HepG2 (cell line): ENCODE data around the gene CLIC1. TPM values are rescaled to one million over a fixed set of nuclear protein-coding genes. Genes with fewer than 3 reads are reported as not detected.

Experiments used
- BCL6 ChIP-seq: IDR thresholded peaks from 2 replicates; pipeline ENCODE4 v1.6.1; 2016; ENCODE audit warnings: missing genetic modification reagents, missing compliant biosample characterization
- CBX2 ChIP-seq, 2 experiments: fragments of 200-600 bp in 1 of 2; sonication (generic); formaldehyde crosslinking in 1 of 2; IDR thresholded peaks; 2 replicates each; pipeline versions ENCODE4 v1.7.0 to v1.8.1; 2018 to 2022; ENCODE audit warnings: low read depth in 2 of 2, low read length in 1 of 2, mild to moderate bottlenecking in 1 of 2, missing genetic modification reagents in 1 of 2
- FOXO1 ChIP-seq: sonication (generic); formaldehyde crosslinking; IDR thresholded peaks from 2 replicates; pipeline ENCODE4 v1.4.0; 2020; ENCODE audit warnings: missing genetic modification reagents
- FOXP1 ChIP-seq, 2 experiments: fragments of 450-650 bp in 1 of 2; IDR thresholded peaks; 2 replicates each; pipeline ENCODE4 v1.6.1; 2017 to 2018; ENCODE audit warnings: antibody characterized with exemption in 1 of 2
- MAFG ChIP-seq: sonication (generic); formaldehyde crosslinking; IDR thresholded peaks from 2 replicates; pipeline ENCODE4 v1.5.1; 2020; ENCODE audit warnings: mild to moderate bottlenecking, missing genetic modification reagents
- PAF1 ChIP-seq: IDR thresholded peaks from 2 replicates; pipeline ENCODE4 v1.6.1; 2016; ENCODE audit warnings: missing genetic modification reagents, missing compliant biosample characterization
- RARA ChIP-seq: IDR thresholded peaks from 2 replicates; pipeline ENCODE4 v1.6.1; 2016; ENCODE audit warnings: missing genetic modification reagents, missing compliant biosample characterization
- ZNF350 ChIP-seq: sonication (generic); formaldehyde crosslinking; IDR thresholded peaks from 2 replicates; pipeline ENCODE4 v1.4.0; 2020; ENCODE audit warnings: mild to moderate bottlenecking, low read depth, missing genetic modification reagents, borderline replicate concordance
- ZNF468 ChIP-seq: sonication (generic); formaldehyde crosslinking; IDR thresholded peaks from 2 replicates; pipeline ENCODE4 v1.8.0; 2022; ENCODE audit warnings: mild to moderate bottlenecking, moderate library complexity, missing genetic modification reagents
- ZNF562 ChIP-seq: sonication (generic); formaldehyde crosslinking; IDR thresholded peaks from 2 replicates; pipeline ENCODE4 v1.8.0; 2022; ENCODE audit warnings: missing genetic modification reagents, borderline replicate concordance
- ZSCAN12 ChIP-seq: sonication (generic); formaldehyde crosslinking; IDR thresholded peaks from 2 replicates; pipeline ENCODE4 v1.9.0; 2021; ENCODE audit warnings: mild to moderate bottlenecking, missing genetic modification reagents
- polyA plus RNA-seq, 8 experiments: library from polyadenylated mRNA; depleted of rRNA in 3 of 8; stranded (reverse) in 7 of 8; unstranded in 1 of 8; fragments of >200 nt; fragmentation: Illumina TruSeq in 4 of 8; extraction: Trizol in 4 of 8; gene quantifications; 2 replicates each; pipeline versions ENCODE4 v1.2.1 to v1.2.3, GENCODE V29; 2011 to 2016; ENCODE audit warnings: low read depth in 4 of 8, missing spikeins in 1 of 8, mixed read lengths in 1 of 8; ENCODE audit not compliant: insufficient read depth in 1 of 8
- total RNA-seq, 5 experiments: library from RNA; depleted of rRNA; stranded (reverse); fragments of >200 nt; fragmentation: Illumina TruSeq; extraction: Trizol; gene quantifications; 2 replicates each; pipeline ENCODE4 v1.2.3, GENCODE V29; 2016; ENCODE audit warnings: low read depth in 1 of 5
- TF ChIP-seq, protein P1 (sequence below): sonication (generic); formaldehyde crosslinking; IDR thresholded peaks from 2 replicates; pipeline ENCODE4 v1.5.0; 2020; ENCODE audit warnings: mild to moderate bottlenecking, missing genetic modification reagents, borderline replicate concordance
- TF ChIP-seq, protein P2 (sequence below): sonication (generic); formaldehyde crosslinking; IDR thresholded peaks from 2 replicates; pipeline ENCODE4 v1.4.0; 2020; ENCODE audit warnings: missing genetic modification reagents
- TF ChIP-seq, protein P3 (sequence below): fragments of 450-650 bp; IDR thresholded peaks from 2 replicates; pipeline ENCODE4 v1.6.1; 2017
- TF ChIP-seq, protein P4 (sequence below): IDR thresholded peaks from 2 replicates; pipeline ENCODE4 v1.6.1; 2016; ENCODE audit warnings: mild to moderate bottlenecking, missing biosample characterization, missing genetic modification reagents
- TF ChIP-seq, protein P5 (sequence below): sonication (generic); formaldehyde crosslinking; IDR thresholded peaks from 2 replicates; pipeline ENCODE4 v1.4.0; 2020; ENCODE audit warnings: missing genetic modification reagents
- TF ChIP-seq, protein P6 (sequence below): sonication (generic); formaldehyde crosslinking; IDR thresholded peaks from 2 replicates; pipeline ENCODE4 v1.8.0; 2022; ENCODE audit warnings: missing genetic modification reagents, mild to moderate bottlenecking, inconsistent platforms, borderline replicate concordance

Gene CLIC1
- total and polyA plus RNA-seq, 2 of the 13 experiments (the other 11 are each of a cell fraction or from before 2014, with no cell fraction given), result 602 to 891 TPM

DNA sequence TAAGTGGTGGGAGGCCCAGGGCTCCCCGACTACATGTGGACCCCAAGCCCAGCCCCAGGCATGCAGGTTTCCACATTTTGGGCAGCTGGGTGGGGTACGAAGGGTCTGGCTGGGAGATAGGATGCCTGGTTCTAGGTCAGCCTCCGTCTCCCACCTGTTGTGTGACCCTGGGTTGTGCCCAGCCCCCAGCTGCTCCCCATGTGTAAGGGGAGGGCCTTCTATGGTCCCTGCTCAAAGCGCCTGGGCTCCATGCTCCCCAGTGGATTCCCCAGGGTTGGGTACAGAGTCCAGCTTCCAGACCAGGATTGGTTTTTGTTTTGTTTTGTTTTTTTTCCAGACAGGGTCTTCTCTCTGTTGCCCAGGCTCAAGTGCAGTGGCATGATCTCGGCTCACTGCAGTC lies 41.9 kb upstream of the CLIC1 start (continued):
- TF ChIP-seq, protein P1, sequence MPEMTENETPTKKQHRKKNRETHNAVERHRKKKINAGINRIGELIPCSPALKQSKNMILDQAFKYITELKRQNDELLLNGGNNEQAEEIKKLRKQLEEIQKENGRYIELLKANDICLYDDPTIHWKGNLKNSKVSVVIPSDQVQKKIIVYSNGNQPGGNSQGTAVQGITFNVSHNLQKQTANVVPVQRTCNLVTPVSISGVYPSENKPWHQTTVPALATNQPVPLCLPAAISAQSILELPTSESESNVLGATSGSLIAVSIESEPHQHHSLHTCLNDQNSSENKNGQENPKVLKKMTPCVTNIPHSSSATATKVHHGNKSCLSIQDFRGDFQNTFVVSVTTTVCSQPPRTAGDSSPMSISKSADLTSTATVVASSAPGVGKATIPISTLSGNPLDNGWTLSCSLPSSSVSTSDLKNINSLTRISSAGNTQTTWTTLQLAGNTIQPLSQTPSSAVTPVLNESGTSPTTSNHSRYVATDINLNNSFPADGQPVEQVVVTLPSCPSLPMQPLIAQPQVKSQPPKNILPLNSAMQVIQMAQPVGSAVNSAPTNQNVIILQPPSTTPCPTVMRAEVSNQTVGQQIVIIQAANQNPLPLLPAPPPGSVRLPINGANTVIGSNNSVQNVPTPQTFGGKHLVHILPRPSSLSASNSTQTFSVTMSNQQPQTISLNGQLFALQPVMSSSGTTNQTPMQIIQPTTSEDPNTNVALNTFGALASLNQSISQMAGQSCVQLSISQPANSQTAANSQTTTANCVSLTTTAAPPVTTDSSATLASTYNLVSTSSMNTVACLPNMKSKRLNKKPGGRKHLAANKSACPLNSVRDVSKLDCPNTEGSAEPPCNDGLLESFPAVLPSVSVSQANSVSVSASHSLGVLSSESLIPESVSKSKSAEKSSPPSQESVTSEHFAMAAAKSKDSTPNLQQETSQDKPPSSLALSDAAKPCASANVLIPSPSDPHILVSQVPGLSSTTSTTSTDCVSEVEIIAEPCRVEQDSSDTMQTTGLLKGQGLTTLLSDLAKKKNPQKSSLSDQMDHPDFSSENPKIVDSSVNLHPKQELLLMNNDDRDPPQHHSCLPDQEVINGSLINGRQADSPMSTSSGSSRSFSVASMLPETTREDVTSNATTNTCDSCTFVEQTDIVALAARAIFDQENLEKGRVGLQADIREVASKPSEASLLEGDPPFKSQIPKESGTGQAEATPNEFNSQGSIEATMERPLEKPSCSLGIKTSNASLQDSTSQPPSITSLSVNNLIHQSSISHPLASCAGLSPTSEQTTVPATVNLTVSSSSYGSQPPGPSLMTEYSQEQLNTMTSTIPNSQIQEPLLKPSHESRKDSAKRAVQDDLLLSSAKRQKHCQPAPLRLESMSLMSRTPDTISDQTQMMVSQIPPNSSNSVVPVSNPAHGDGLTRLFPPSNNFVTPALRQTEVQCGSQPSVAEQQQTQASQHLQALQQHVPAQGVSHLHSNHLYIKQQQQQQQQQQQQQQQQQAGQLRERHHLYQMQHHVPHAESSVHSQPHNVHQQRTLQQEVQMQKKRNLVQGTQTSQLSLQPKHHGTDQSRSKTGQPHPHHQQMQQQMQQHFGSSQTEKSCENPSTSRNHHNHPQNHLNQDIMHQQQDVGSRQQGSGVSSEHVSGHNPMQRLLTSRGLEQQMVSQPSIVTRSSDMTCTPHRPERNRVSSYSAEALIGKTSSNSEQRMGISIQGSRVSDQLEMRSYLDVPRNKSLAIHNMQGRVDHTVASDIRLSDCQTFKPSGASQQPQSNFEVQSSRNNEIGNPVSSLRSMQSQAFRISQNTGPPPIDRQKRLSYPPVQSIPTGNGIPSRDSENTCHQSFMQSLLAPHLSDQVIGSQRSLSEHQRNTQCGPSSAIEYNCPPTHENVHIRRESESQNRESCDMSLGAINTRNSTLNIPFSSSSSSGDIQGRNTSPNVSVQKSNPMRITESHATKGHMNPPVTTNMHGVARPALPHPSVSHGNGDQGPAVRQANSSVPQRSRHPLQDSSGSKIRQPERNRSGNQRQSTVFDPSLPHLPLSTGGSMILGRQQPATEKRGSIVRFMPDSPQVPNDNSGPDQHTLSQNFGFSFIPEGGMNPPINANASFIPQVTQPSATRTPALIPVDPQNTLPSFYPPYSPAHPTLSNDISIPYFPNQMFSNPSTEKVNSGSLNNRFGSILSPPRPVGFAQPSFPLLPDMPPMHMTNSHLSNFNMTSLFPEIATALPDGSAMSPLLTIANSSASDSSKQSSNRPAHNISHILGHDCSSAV (CRISPR knock-in tag), result no peak
- TF ChIP-seq ZSCAN12 (CRISPR knock-in tag), result no peak
- no peak for TF ChIP-seq ZNF350 (CRISPR knock-in tag)
- TF ChIP-seq FOXO1 (CRISPR knock-in tag), result no peak
- TF ChIP-seq ZNF562 (CRISPR knock-in tag), result no peak
- TF ChIP-seq, protein P2, sequence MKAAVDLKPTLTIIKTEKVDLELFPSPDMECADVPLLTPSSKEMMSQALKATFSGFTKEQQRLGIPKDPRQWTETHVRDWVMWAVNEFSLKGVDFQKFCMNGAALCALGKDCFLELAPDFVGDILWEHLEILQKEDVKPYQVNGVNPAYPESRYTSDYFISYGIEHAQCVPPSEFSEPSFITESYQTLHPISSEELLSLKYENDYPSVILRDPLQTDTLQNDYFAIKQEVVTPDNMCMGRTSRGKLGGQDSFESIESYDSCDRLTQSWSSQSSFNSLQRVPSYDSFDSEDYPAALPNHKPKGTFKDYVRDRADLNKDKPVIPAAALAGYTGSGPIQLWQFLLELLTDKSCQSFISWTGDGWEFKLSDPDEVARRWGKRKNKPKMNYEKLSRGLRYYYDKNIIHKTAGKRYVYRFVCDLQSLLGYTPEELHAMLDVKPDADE (CRISPR knock-in tag), result no peak
- TF ChIP-seq PAF1 (CRISPR knock-in tag), result no peak
- TF ChIP-seq FOXP1 (IDR thresholded peaks at IDR 0.05), result no peak
- no peak for TF ChIP-seq FOXP1 (CRISPR knock-in tag; IDR thresholded peaks at IDR 0.05)
- TF ChIP-seq BCL6, result no peak
- TF ChIP-seq ZNF468 (CRISPR knock-in tag), result no peak
- TF ChIP-seq CBX2 (IDR thresholded peaks at IDR 0.05; ENCODE audit: low read depth, low read length), result no peak
- TF ChIP-seq CBX2 (CRISPR knock-in tag; IDR thresholded peaks at IDR 0.05; ENCODE audit: low read depth), result no peak
- TF ChIP-seq MAFG (CRISPR knock-in tag), result no peak
- TF ChIP-seq, protein P3, sequence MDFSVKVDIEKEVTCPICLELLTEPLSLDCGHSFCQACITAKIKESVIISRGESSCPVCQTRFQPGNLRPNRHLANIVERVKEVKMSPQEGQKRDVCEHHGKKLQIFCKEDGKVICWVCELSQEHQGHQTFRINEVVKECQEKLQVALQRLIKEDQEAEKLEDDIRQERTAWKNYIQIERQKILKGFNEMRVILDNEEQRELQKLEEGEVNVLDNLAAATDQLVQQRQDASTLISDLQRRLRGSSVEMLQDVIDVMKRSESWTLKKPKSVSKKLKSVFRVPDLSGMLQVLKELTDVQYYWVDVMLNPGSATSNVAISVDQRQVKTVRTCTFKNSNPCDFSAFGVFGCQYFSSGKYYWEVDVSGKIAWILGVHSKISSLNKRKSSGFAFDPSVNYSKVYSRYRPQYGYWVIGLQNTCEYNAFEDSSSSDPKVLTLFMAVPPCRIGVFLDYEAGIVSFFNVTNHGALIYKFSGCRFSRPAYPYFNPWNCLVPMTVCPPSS, result no peak
- TF ChIP-seq, protein P4, sequence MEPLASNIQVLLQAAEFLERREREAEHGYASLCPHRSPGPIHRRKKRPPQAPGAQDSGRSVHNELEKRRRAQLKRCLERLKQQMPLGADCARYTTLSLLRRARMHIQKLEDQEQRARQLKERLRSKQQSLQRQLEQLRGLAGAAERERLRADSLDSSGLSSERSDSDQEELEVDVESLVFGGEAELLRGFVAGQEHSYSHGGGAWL, result no peak
- TF ChIP-seq, protein P5, sequence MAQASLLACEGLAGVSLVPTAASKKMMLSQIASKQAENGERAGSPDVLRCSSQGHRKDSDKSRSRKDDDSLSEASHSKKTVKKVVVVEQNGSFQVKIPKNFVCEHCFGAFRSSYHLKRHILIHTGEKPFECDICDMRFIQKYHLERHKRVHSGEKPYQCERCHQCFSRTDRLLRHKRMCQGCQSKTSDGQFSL, result no peak
- TF ChIP-seq, protein P6, sequence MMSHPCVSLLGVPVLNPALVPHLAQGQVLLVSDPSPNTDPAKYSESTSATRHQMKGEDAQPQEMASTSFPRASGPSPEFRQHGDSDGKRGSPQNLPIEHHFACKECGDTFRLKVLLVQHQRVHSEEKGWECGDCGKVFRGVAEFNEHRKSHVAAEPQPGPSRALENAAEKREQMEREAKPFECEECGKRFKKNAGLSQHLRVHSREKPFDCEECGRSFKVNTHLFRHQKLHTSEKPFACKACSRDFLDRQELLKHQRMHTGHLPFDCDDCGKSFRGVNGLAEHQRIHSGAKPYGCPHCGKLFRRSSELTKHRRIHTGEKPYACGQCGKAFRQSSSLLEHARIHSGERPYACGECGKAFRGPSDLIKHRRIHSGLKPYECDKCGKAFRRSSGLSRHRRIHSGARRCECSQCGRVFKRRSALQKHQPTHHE, result no peak
- peak; percentile 22; the same call in 1 of the 2 replicates for TF ChIP-seq RARA
